Activated CD4-positive, alpha-beta T cell treated with anti-CD3 and anti-CD28 coated beads, Interleukin-2, amount 10 ng/mL, durations not matched to agents 24 days and 14 days (primary cell): ENCODE data around the gene CENPM. TPM values are rescaled to one million over a fixed set of nuclear protein-coding genes. Genes with fewer than 3 reads are reported as not detected.

Experiments
- DNase-seq: peaks from one replicate; pipeline ENCODE4 v3.0.0; 2022
- H3K27ac Mint-ChIP-seq: one replicate; pipeline ENCODE4 v1.8.0; 2022; ENCODE audit warnings: mild to moderate bottlenecking, mixed read lengths
- H3K27me3 Mint-ChIP-seq: one replicate; pipeline ENCODE4 v1.8.0; 2022; ENCODE audit warnings: mixed read lengths
- H3K36me3 Mint-ChIP-seq: one replicate; pipeline ENCODE4 v1.8.0; 2022; ENCODE audit warnings: low read depth, mild to moderate bottlenecking, mixed read lengths
- H3K4me1 Mint-ChIP-seq: one replicate; pipeline ENCODE4 v1.8.0; 2021; ENCODE audit warnings: mixed read lengths
- H3K4me3 Mint-ChIP-seq: one replicate; pipeline ENCODE4 v1.8.0; 2022; ENCODE audit warnings: mild to moderate bottlenecking, moderate library complexity, mixed read lengths
- H3K9me3 Mint-ChIP-seq: one replicate; pipeline ENCODE4 v1.8.0; 2021; ENCODE audit warnings: mixed read lengths
- intact Hi-C: fragments of 100-400 bp; cut with micrococcal nuclease; formaldehyde crosslinking; loops from one replicate; pipeline ENCODE4 v1.15.1; 2023
- total RNA-seq: library from RNA; stranded (reverse); gene quantifications from 2 replicates; pipeline ENCODE4 v1.2.3, GENCODE V29; 2022

CENPM gene
- total RNA-seq, 1 donor from 2014 or later, result 88.6 TPM

DNA sequence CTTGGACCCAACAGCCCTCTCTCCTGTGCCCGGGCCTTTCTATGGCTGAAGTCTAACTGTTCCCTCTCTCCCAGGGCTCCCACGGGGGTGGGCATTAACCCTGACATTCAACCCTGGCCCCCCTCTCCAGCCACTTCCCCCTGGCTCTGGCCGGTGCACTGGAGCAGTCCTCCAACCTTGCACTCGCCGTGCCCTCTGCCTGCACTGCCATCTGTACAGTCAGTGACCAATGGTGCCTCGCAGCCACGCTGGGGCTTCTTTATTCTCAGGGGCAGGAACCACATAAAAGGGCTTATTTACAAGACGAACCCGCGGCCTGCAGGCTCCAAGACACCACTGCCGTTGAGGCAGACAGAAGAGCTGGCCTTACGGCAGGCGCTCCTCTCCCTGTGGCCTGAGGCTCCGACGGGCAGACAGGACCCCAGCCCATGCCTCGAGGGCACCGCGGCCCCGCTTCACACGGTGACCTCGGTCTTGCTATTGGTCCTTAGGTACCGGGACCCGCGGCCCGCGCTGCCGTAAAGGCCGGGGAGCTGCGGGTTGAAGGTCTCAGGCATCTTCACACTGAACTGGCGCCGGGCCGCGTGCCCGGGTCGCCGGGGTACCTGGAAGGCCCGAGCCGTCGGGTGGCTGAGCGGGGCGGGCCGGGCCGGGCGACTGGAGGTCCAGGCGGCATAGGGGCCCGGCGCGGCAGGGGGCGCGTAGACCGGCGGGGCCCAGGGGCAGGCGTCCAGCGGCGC is 37.5 kb downstream of the CENPM start:
- intact Hi-C loops, result no loop called here
- H3K27ac Mint-ChIP-seq, result no peak overlapping the region
- DNase-seq, result peak; percentile 63
- H3K4me3 Mint-ChIP-seq, result peak overlapping the region; percentile 52
- no peaks in the 10 kb centered on the region for H3K9me3 Mint-ChIP-seq
- peaks cover 28% of the 10 kb centered on the region for H3K36me3 Mint-ChIP-seq
- peaks cover 32% of the 10 kb centered on the region for H3K4me1 Mint-ChIP-seq
- H3K27me3 Mint-ChIP-seq, result peaks cover 28% of the 10 kb centered on the region

DNA sequence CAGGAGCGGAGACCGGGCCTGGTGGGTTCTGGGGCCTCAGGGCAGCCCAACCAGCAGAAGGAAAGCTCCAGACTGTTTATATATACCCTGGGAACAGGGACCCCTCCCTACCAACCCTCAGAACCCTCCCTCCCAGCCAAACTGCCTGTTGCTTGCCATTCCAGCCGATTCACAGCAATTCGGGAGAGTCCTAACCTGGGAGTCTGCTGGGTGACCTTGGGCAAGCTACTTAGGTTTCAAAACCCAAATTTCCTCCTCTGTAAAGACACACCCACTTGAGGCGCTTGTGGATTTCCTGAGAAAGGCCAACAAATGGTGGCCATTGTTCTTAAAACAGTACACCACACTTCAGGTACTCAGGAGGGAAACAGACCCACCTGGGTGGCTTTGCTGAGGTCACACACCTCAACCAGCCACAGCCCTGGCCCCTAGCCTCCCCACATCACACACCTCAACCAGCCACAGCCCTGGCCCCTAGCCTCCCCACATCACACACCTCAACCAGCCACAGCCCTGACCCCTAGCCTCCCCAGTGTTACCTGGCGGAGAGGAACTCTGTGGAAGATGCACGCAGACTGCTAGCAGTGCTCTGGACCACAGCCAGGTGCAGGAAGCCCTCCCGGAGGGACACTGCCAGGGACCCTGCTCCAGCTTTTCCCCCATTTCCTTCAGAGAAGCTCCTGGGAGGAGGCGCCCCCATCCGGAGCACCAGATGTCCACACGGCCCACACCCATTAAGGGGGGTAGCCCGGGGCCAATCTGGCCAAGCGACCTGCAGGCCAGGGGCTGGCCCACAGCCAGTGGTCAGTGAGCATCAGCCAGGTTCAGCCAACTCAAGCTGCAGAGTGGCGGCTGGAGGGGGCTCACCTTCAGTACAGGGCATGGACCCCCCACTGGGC is 38.3 kb downstream of the CENPM start:
- Mint-ChIP-seq H3K9me3 (no peaks in the 10 kb centered on the region), H3K4me3 (peak overlapping the region; percentile 68), H3K36me3 (peaks cover 34% of the 10 kb centered on the region), H3K27me3 (peaks cover 28% of the 10 kb centered on the region), H3K27ac (peak overlapping the region; percentile 62), H3K4me1 (peaks cover 32% of the 10 kb centered on the region)
- peak; percentile 81 for DNase-seq
- intact Hi-C loops, result no loop called here

DNA sequence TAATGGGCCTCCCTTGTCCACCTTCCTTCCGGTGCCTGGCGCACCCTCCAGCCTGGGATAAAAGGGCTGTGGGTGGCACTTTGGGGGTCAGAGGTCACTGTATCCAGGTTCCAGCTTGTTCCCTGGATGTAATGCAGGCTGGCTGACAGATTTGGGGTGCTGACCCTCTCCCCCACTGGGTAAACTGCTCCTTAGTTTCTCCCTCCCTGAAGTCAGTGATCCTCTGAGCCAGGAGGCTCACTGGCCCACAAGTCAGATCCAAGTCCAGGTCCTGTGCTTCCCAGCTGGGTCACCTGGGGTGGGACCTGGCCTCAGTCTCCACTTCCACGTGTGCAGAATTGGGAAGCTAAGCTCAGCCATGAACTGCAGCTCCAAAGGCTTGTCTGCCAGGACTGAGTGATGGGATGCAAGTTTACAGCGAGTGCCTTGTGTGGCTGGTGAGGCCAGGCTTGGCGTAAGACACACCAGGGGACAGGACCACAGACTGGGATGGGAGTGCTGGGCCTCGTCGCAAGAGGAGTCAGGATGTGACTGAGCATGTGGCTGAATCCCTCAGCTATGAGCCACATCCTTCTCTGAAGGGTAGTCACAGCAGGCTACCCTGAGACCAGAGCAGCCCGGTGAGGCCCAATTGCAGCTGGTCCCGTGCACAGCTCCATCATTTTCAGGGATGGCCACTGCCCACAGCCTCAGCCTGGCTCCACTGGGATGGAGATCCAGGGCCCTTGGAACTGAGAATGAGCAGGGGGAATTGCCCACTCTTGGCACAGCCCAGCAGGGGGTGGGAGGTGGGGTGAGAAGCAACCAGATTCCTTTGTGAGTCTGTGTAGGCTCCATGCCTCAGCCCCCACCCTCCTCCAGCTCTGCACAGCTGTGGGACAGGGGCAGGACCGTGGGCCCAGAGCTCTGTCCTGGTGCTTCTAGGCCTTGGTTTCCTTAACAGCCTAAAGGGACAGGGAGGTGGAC is 39.2 kb downstream of the CENPM start:
- DNase-seq, result no peak
- intact Hi-C loops, result no loop called here
- H3K4me1 Mint-ChIP-seq, result peaks cover 25% of the 10 kb centered on the region
- no peak overlapping the region for H3K4me3 Mint-ChIP-seq
- no peak overlapping the region for H3K27ac Mint-ChIP-seq
- H3K27me3 Mint-ChIP-seq, result peaks cover 20% of the 10 kb centered on the region
- H3K9me3 Mint-ChIP-seq, result no peaks in the 10 kb centered on the region
- H3K36me3 Mint-ChIP-seq, result peaks cover 30% of the 10 kb centered on the region

DNA sequence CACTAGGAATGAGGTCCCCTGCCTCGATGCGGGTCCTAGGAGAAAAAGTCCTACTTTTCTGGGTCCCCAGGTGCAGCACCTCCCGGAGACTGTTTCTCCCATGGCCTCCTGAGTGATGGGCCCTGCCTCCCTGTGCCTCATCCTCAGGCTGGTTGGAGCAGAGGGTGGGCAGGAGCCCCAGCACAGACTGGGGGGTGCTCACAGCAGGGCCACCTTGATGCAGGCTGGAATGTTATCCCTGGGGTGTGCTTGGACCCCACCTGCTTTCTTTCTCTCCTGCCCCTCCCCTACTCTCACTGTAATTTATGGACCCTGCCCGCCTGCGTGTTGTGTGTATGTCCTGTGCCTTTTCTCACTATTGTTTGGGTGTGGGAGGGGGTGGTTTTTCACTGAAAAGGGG is 40.1 kb downstream of the CENPM start:
- H3K27ac Mint-ChIP-seq, result peak overlapping the region; percentile 20
- H3K9me3 Mint-ChIP-seq, result no peaks in the 10 kb centered on the region
- no peak for DNase-seq
- intact Hi-C loops, result no loop called here
- peaks cover 11% of the 10 kb centered on the region for H3K27me3 Mint-ChIP-seq
- H3K36me3 Mint-ChIP-seq, result peaks cover 34% of the 10 kb centered on the region
- no peak overlapping the region for H3K4me3 Mint-ChIP-seq
- peaks cover 23% of the 10 kb centered on the region for H3K4me1 Mint-ChIP-seq

DNA sequence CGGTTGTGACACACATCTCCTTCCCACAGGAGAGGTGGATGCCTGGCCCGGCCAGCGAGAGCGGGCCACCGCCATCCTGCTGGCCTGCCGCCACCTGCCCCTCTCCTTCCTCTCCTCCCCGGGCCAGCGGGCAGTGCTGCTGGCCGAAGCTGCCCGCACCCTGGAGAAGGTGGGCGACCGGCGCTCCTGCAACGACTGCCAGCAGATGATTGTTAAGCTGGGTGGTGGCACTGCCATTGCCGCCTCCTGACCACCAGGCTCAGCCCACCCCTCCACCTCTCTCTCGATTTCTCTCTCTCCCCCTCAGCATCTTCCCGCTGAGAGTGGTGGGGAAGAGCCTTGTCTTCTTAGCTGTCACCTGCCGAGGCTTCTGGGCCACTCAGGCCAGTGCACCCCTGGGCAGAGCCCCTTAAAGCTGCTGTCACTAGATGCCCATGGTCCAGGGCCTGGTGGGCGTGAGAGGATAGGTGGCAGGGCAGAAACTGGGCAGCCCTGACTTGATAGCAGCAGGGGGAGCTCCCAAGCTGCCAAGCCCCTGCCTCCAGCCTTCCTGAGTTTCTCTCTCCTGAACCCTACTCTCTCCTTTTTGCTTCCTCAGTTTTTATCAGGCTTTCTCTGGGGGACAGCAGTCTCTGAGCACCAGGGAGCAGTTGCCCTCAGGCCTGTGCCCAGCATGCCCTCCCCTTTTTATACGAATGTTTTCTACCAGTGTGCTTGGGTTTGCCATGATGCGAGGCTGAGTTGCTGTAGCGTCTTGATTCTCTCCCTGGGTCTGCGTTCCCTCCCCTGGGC is 41.3 kb downstream of the CENPM start:
- intact Hi-C loops, result no loop called here
- Mint-ChIP-seq H3K36me3 (peaks cover 32% of the 10 kb centered on the region), H3K27ac (peak overlapping the region; percentile 19)

DNA sequence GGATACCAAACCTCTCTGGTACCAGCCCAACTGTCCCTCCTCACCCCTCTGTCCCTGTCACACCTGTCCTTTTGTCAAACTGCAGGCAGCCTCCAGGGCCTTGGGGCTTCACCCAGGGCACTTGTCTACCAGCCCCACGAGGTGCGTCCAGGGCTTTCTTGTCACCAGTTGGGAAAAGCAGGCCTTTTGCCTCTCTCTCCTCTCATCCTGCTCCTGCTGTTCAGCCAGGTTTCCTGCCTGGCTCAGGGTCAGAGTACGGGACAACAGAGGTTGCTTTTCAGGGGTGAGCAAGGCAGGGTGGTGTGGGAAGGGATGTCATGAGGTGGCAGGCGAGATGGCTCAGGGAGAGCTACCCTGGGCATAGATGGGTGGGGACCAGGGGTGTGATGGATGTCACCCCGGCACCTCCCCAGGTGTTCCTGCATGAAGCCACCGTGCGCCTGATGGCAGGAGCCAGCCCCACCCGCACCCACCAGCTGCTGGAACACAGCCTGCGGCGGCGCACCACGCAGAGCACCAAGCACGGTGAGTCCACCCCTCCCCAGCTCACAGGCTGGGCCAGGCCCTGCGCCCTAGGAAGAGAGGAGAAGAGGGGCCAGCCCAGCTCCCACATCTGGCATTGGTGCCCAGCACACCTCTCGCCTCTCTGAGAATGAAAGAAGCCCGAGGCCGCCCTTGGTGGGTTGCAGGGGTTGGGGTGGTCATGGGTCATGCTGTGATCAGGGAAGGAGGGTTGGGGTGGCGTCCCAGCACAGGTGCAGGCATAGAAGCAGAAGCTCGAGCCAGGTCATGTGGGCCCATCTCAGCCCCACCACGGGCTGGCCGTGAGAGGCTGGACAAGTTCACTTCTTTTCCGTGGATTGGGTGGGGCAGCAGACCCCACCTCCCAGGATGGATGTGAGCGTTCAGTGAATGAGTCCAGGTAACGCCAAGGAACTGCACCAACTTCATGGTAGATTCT is 42.2 kb downstream of the CENPM start:
- H3K36me3 Mint-ChIP-seq, result peaks cover 38% of the 10 kb centered on the region
- peaks cover 18% of the 10 kb centered on the region for H3K4me1 Mint-ChIP-seq
- H3K4me3 Mint-ChIP-seq, result no peak overlapping the region
- DNase-seq, result no peak
- no peaks in the 10 kb centered on the region for H3K9me3 Mint-ChIP-seq
- no peak overlapping the region for H3K27ac Mint-ChIP-seq
- intact Hi-C loops, result no loop called here
- H3K27me3 Mint-ChIP-seq, result peaks cover 6% of the 10 kb centered on the region

More for the DNA sequence above, 41.3 kb downstream of the CENPM start:
- Mint-ChIP-seq H3K27me3 (peaks cover 6% of the 10 kb centered on the region), H3K4me3 (no peak overlapping the region), H3K4me1 (peaks cover 18% of the 10 kb centered on the region), H3K9me3 (no peaks in the 10 kb centered on the region)
- no peak for DNase-seq

DNA sequence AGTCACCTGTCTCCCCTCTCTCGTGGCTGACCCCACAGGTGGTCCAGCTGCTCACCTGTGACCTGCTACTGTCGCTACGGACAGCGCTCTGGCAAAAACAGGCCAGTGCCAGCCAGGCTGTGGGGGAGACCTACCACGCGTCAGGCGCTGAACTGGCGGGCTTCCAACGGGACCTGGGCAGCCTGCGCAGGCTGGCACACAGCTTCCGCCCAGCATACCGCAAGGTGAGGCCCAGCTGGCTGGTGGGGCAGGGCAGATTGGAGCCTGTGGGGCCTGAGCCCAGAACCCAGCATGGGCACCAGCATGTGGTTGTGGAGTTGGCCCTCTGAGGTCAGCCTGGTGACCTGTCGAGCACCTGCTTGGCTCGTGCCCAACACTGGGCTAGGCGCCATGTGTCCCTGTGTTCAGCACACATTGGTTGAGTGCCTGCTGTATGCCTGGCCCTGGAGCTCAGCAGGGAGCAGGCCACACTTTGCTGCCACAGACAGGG is 44.0 kb downstream of the CENPM start:
- H3K4me1 Mint-ChIP-seq, result peaks cover 6% of the 10 kb centered on the region
- no peak for DNase-seq
- no peaks in the 10 kb centered on the region for H3K27me3 Mint-ChIP-seq
- no peak overlapping the region for H3K27ac Mint-ChIP-seq
- H3K36me3 Mint-ChIP-seq, result peaks cover 45% of the 10 kb centered on the region
- intact Hi-C loops, result no loop called here
- no peaks in the 10 kb centered on the region for H3K9me3 Mint-ChIP-seq
- no peak overlapping the region for H3K4me3 Mint-ChIP-seq

DNA sequence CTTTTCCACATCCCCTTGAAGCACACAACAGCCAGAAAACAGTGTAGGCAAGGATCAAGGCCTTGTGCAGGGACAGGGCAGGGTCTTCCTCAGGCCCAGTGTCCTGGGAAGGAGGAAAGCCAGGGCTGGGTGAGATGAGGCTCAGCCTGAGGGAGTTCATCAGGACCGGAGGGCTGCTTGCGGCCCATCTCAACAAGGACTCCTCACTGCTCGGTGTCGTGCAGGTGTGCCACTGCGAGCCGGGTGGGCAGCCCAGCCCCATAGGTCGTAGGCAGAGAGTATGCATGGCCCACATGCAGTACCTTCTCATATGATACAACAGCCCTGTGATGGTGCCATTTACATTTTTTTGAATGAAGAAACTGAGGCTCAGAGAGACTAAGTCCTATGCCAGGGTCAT is 44.9 kb downstream of the CENPM start:
- DNase-seq, result no peak
- H3K27ac Mint-ChIP-seq, result no peak overlapping the region
- no peaks in the 10 kb centered on the region for H3K9me3 Mint-ChIP-seq
- no peaks in the 10 kb centered on the region for H3K27me3 Mint-ChIP-seq
- peaks cover 48% of the 10 kb centered on the region for H3K36me3 Mint-ChIP-seq
- H3K4me3 Mint-ChIP-seq, result no peak overlapping the region
- peaks cover under 1% of the 10 kb centered on the region for H3K4me1 Mint-ChIP-seq
- intact Hi-C loops, result no loop called here

DNA sequence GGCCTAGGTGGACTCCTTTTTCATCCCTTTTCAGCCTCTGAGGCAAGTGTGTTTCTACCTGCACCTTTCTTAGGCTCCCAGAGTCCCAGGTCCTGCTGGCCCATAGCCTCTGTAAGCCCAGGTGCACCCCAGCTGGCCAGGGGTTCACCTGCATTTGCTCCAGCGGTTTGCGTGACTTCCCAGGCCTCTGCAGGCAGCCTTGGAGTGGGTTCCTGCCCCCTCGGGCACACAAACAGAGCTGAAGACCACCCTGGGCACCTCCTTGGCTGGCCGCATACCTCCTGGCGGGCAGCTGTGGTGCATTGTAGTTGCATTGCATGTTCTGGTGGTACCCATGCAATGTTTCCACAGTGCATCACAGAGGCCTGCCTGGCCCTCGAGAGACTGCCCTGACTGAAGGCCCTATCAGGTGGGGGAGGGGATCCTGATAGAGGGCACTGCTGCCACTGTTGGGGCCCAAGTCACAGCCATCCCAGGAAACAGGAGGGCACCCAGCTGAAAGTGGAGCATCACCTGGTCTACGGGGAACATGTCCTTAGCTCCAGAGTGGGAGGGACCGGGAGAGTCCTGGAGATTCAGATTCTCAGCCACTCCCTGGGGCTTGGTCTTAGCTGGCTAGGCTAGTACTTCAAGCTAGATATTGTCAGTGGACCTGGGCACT is 46.2 kb downstream of the CENPM start:
- peaks cover 52% of the 10 kb centered on the region for H3K36me3 Mint-ChIP-seq
- intact Hi-C loops, result no loop called here
- H3K27ac Mint-ChIP-seq, result no peak overlapping the region

DNA sequence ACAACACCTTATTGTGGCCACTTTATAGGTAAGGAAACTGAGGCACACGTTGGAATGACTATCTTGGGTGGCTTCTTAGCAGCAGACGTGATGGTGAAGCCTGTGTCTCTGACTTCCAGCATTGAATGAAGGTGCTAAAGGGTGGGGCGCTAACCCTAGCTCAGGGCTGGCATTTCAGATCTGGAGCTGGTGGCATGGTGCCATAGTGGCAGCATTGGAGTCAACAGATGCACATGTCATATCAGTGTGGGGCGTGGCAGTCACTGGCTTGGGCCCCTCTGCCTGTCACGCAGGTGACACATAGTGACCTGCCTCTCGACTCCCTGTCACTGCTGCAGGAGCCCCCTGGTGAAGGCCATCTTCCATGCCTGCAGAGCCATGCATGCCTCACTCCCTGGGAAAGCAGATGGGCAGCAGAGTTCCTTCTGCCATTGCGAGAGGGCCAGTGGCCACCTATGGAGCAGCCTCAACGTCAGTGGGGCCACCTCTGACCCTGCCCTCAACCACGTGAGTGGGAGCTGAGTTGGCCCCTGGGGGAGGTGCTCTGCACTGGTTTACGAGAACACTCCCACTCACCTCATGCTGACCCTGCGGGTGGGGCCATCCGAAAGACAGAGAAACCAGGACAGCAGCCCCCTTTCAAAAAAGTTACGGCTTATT is 46.8 kb downstream of the CENPM start:
- no peaks in the 10 kb centered on the region for H3K27me3 Mint-ChIP-seq
- H3K9me3 Mint-ChIP-seq, result no peaks in the 10 kb centered on the region
- H3K4me1 Mint-ChIP-seq, result no peaks in the 10 kb centered on the region
- H3K36me3 Mint-ChIP-seq, result peaks cover 49% of the 10 kb centered on the region
- DNase-seq, result no peak
- H3K4me3 Mint-ChIP-seq, result no peak overlapping the region
- H3K27ac Mint-ChIP-seq, result no peak overlapping the region
- intact Hi-C loops, result no loop called here

More for the DNA sequence above, 46.2 kb downstream of the CENPM start:
- Mint-ChIP-seq H3K9me3 (no peaks in the 10 kb centered on the region), H3K4me1 (no peaks in the 10 kb centered on the region), H3K27me3 (no peaks in the 10 kb centered on the region), H3K4me3 (no peak overlapping the region)
- DNase-seq, result no peak

DNA sequence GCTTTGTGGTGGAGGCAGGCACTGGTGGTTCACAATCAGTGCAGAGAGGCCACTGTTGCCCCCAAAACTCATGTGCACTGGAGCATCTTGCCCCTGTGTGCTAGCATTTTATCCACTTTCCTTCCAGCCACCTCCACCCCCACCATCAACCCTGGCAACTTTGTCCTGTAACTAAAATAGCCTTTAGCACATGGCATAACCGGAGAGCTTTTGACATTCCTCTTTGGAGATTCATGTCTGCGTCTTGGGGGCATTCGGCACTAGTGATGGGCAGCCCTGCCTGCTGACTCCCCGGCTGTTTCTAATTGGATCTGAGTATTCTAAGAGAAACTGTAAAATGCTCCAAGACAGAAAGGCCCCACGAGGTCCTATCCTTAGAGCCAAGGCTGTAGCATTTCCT is 47.8 kb downstream of the CENPM start:
- intact Hi-C loops, result no loop called here
- Mint-ChIP-seq H3K36me3 (peaks cover 52% of the 10 kb centered on the region), H3K4me3 (no peak overlapping the region), H3K9me3 (no peaks in the 10 kb centered on the region), H3K27me3 (no peaks in the 10 kb centered on the region), H3K4me1 (no peaks in the 10 kb centered on the region), H3K27ac (no peak overlapping the region)
- no peak for DNase-seq
